Esophagus squamous epithelium (tissue), 5 donors: ENCODE data around the gene ADAMTS7. TPM values are rescaled to one million over a fixed set of nuclear protein-coding genes. Genes with fewer than 3 reads are reported as not detected.

Experiments
- DNase-seq: peaks from one replicate; lab custom pipeline; 2025; lab: John Stamatoyannopoulos, UW
- H3K27ac ChIP-seq, 4 donors: fragments of 200-600 bp; sonication (generic); one replicate each; pipeline ENCODE4 v1.5.1; 2016 to 2019; ENCODE audit warnings: mild to moderate bottlenecking in 1 of 4
- H3K27me3 ChIP-seq, 4 donors: fragments of 200-600 bp; sonication (generic); 1 replicate in 3 of 4; 2 replicates in 1 of 4; pipeline versions ENCODE4 v1.5.1 to v1.6.0; 2017 to 2021; ENCODE audit warnings: antibody characterized with exemption in 1 of 4
- H3K36me3 ChIP-seq, 3 donors: fragments of 200-600 bp; sonication (generic); one replicate each; pipeline ENCODE4 v1.5.1; 2016 to 2019
- H3K4me1 ChIP-seq, 3 donors: fragments of 200-600 bp; sonication (generic); one replicate each; pipeline ENCODE4 v1.5.1; 2017 to 2019
- H3K4me3 ChIP-seq, 4 donors: fragments of 200-600 bp; sonication (generic); 1 replicate in 3 of 4; 2 replicates in 1 of 4; pipeline ENCODE4 v1.5.1; 2016 to 2019; ENCODE audit warnings: mild to moderate bottlenecking in 2 of 4, moderate library complexity in 1 of 4
- H3K9me3 ChIP-seq, 3 donors: fragments of 200-600 bp; sonication (generic); one replicate each; pipeline ENCODE4 v1.5.1; 2016 to 2019
- POLR2A ChIP-seq, 4 donors: fragments of 450-650 bp; IDR thresholded peaks; one replicate each; pipeline ENCODE4 v1.6.1; 2017; ENCODE audit warnings: antibody characterized with exemption in 4 of 4, mild to moderate bottlenecking in 4 of 4, moderate library complexity in 3 of 4
- WGBS, 2 donors: methylation state at CpG; one replicate each; pipeline ENCODE4 v1.1.5; 2018; 5-methylcytosine and 5-hydroxymethylcytosine counted together
- intact Hi-C: fragments of 100-400 bp; cut with DNase I; formaldehyde crosslinking; loops from one replicate; pipeline ENCODE4 v1.15.0; 2022
- total RNA-seq, 4 donors: library from RNA; depleted of rRNA; stranded (reverse); fragments of >200 nt; gene quantifications; one replicate each; pipeline ENCODE4 v1.1.0, GENCODE V29; 2016
- TF ChIP-seq, protein P1 (sequence below), 6 experiments: fragments of 450-650 bp in 4 of 6; fragments of 200-600 bp in 2 of 6; sonication (generic) in 2 of 6; IDR thresholded peaks; one replicate each; pipeline ENCODE4 v1.5.1; 2016 to 2019; ENCODE audit warnings: antibody characterized with exemption in 6 of 6, mild to moderate bottlenecking in 4 of 6, moderate library complexity in 4 of 6
- donor health status: DM: yes; HTN: yes; CAD: no.

Gene ADAMTS7
- total RNA-seq, 4 donors from 2014 or later: 0.42 to 0.76 (median 0.56) TPM

DNA sequence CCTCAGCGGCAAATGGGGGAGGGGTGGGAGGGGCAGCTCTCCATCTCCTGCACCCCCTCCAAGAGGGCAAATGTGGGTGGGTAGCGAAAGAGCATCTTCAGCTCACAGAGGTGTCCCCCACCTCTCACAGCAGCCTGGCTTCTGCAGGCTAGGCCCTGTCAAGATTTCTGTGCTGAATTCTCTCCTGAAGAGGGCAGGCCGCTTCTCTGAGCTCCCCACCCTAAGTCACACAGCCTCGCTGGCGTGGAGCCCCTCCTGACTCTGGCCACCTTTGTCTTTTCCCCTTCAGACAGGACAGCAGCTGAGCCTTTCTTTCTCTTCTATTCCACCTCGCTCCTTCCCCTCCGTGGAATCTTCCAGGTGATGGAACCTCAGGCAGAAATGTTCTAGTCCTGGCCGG is 26.3 kb upstream of the ADAMTS7 start:
- no peak overlapping the region for H3K4me3 ChIP-seq
- H3K27ac ChIP-seq: no peak overlapping the region
- intact Hi-C loops: no loop called here
- no peaks in the 10 kb centered on the region for H3K36me3 ChIP-seq
- TF ChIP-seq POLR2A (IDR thresholded peaks at IDR 0.05): no peak
- TF ChIP-seq, protein P1, sequence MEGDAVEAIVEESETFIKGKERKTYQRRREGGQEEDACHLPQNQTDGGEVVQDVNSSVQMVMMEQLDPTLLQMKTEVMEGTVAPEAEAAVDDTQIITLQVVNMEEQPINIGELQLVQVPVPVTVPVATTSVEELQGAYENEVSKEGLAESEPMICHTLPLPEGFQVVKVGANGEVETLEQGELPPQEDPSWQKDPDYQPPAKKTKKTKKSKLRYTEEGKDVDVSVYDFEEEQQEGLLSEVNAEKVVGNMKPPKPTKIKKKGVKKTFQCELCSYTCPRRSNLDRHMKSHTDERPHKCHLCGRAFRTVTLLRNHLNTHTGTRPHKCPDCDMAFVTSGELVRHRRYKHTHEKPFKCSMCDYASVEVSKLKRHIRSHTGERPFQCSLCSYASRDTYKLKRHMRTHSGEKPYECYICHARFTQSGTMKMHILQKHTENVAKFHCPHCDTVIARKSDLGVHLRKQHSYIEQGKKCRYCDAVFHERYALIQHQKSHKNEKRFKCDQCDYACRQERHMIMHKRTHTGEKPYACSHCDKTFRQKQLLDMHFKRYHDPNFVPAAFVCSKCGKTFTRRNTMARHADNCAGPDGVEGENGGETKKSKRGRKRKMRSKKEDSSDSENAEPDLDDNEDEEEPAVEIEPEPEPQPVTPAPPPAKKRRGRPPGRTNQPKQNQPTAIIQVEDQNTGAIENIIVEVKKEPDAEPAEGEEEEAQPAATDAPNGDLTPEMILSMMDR (IDR thresholded peaks at IDR 0.05): no peak
- WGBS, 2 donors: 86 to 94% methylated on average over 5 to 7 of the region's 8 CpGs
- no peaks in the 10 kb centered on the region for H3K9me3 ChIP-seq
- DNase-seq: no peak
- H3K4me1 ChIP-seq: peaks cover 3 to 9% (median 4%) of the 10 kb centered on the region in 3 donors
- peaks cover 0 to 8% (median 0%) of the 10 kb centered on the region in 4 donors for H3K27me3 ChIP-seq

DNA sequence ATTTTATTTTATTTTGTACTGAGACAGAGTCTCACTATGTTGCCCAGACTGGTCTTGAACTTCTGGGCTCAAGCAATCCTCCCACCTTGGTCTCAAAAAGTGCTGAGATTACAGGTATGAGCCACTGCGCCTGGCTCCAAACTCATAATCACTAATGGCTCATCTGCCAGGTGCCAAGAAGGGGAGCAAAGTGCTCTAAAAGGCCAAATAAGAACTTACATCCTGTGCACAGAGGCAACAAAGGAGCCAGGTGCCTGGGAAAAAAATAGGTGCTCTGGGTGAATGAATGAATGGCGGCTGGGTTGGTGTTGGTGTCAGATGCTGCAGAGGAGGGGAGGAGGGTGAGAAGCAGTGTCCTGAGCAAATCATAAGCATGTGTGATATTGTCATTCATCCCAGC is 25.9 kb upstream of the ADAMTS7 start:
- Histone ChIP-seq H3K36me3 (no peaks in the 10 kb centered on the region), H3K27ac (no peak overlapping the region), H3K9me3 (no peaks in the 10 kb centered on the region), H3K4me3 (no peak overlapping the region), H3K4me1 (peaks cover 3 to 9% (median 4%) of the 10 kb centered on the region in 3 donors), H3K27me3 (peaks cover 0 to 12% (median 0%) of the 10 kb centered on the region in 4 donors)
- 71 to 79% methylated on average over 2 of the region's 2 CpGs for WGBS, 2 donors
- no peak for DNase-seq
- TF ChIP-seq, protein P1 (IDR thresholded peaks at IDR 0.05): no peak
- no peak for TF ChIP-seq POLR2A (IDR thresholded peaks at IDR 0.05)
- intact Hi-C loops: no loop called here

DNA sequence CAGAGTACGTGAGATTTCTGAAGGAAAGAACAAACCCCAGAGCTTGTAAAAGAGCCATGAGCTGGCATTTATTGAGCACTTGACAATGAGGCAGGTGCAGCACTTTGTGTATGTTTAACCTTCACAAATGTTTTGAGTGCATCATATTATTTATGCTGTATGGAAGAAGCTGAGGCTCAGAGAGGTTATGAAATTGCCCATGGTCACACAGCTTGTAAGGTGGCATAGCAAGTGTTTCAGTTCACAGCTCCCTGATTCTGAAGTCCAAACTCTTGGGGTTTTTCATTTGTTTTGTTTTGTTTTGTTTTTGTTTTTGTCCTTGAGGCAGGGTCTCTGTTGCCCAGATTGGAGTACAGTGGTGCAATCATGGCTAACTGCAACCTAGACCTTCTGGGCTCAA is 25.1 kb upstream of the ADAMTS7 start:
- H3K4me1 ChIP-seq: peaks cover 3 to 9% (median 4%) of the 10 kb centered on the region in 3 donors
- no peaks in the 10 kb centered on the region for H3K9me3 ChIP-seq
- no peaks in the 10 kb centered on the region for H3K36me3 ChIP-seq
- H3K27me3 ChIP-seq: peaks cover 0 to 20% (median 0%) of the 10 kb centered on the region in 4 donors
- no peak overlapping the region for H3K27ac ChIP-seq
- WGBS, 2 donors: 89% methylated on average over 1 of the region's 1 CpG
- intact Hi-C loops: no loop called here
- DNase-seq: no peak
- TF ChIP-seq, protein P1 (IDR thresholded peaks at IDR 0.05): no peak
- no peak for TF ChIP-seq POLR2A (IDR thresholded peaks at IDR 0.05)
- H3K4me3 ChIP-seq: no peak overlapping the region

DNA sequence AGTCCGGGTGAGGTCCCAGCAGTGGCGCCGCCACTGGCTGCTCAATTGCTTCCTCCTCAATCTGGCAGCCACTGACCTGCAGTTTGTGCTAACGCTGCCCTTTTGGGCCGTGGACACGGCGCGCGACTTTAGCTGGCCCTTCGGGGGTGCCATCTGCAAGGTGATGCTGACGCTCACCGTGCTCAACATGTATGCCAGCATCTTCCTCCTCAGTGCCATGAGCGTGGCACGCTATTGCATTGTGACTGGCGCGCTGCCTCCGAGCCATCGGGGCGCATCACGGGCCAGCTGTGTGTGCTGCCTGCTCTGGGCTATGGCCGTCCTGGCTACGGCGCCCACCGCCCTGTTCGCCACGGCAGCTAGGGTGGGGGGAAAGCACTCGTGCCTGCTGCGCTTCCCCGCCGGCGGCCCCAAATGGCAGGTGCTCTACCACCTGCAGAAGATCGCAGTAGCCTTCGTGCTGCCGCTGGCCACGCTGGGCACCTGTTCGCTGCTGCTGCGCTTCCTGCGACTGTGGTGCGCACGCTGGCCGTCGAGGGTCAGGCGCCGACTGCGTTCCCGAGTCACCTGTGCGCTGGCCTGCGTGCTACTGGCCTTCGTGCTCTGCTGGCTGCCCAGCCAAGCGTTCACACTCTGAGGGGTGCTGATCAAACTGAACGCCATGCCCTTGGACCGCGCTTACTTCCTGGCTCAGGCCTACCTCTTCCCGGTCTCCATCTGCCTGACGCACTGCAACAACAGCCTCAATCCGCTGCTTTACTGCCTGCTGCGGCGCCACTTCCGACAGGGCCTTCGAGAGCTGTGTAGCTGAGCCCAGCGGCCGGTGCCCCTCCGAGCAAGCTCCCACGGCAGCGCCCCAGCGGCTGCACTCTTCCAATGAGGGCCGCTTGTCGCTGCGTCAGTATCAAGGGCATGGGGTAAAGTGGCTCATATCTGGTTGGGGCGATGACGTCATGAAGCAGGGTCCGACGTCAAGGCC is 20.3 kb upstream of the ADAMTS7 start:
- intact Hi-C loops: no loop called here
- Histone ChIP-seq H3K27me3 (peaks cover 0 to 32% (median 0%) of the 10 kb centered on the region in 4 donors), H3K4me1 (no peaks in the 10 kb centered on the region), H3K27ac (no peak overlapping the region), H3K9me3 (no peaks in the 10 kb centered on the region), H3K36me3 (no peaks in the 10 kb centered on the region), H3K4me3 (peak overlapping the region in 1 of 4 donors; percentile 32)
- 74 to 88% methylated on average over 20 to 29 of the region's 73 CpGs for WGBS, 2 donors
- no peak for DNase-seq
- TF ChIP-seq POLR2A (IDR thresholded peaks at IDR 0.05): no peak
- TF ChIP-seq, protein P1 (IDR thresholded peaks at IDR 0.05): no peak
